HepG2 (cell line): ENCODE measurements around the gene MYH3. TPM values are rescaled to one million over a fixed set of nuclear protein-coding genes. Genes with fewer than 3 reads are reported as not detected.

Source experiments
- ATAC-seq: fragments of 200-7000 bp; cut with Tn5 transposase; 3 replicates; pipeline ENCODE4 v1.9.1; 2020; ENCODE audit warnings: mild to moderate bottlenecking, moderate library complexity
- BruUV-seq: library from RNA; stranded (reverse); fragments of 400-500 nt; replicated peaks from 2 replicates; lab custom pipeline; 2021; lab: Mats Ljungman, UMichigan
- CTCF ChIA-PET: fragments of 300-600 bp; formaldehyde crosslinking; extraction: SDS; loops from one replicate; lab custom pipeline; 2021; ENCODE audit warnings: low total read pairs, inconsistent platforms, low intra/inter-chr PET ratio; lab: Yijun Ruan, JAX
- POLR2A ChIA-PET: fragments of 350-600 bp; sonication (Branson Sonifier 250); formaldehyde crosslinking; loops from one replicate; lab custom pipeline; 2020; ENCODE audit warnings: antibody characterized with exemption, inconsistent platforms; lab: Yijun Ruan, JAX
- DNase-seq: peaks from one replicate; pipeline ENCODE4 v3.0.0-alpha.2; 2015; ENCODE audit warnings: low spot score
- FAIRE-seq: peaks from 3 replicates; lab custom pipeline; 2011; peaks lifted over from hg19 to GRCh38; lab: Jason Lieb, UNC
- H2AFZ ChIP-seq: one replicate; pipeline ENCODE4 v1.6.1; 2011; ENCODE audit warnings: low read length, inconsistent platforms
- H3K27ac ChIP-seq: fragments of 300-600 bp; 3 replicates; pipeline ENCODE4 v1.8.0; 2011; ENCODE audit warnings: mixed run types, mild to moderate bottlenecking, mixed read lengths, low read length, inconsistent platforms; ENCODE audit not compliant: insufficient read depth; ENCODE audit errors: extremely low read length
- H3K27me3 ChIP-seq, 2 experiments: fragments of 200-600 bp in 1 of 2; 2 replicates in 1 of 2; 3 replicates in 1 of 2; pipeline versions ENCODE4 v1.6.0 to v1.8.0; 2011; ENCODE audit warnings: low read length in 2 of 2, mild to moderate bottlenecking in 2 of 2, moderate library complexity in 2 of 2, inconsistent platforms in 1 of 2; ENCODE audit not compliant: insufficient read depth in 2 of 2, control insufficient read depth in 1 of 2
- H3K36me3 ChIP-seq, 2 experiments: fragments of 200-600 bp in 1 of 2; replicated peaks in 1 of 2; 2 replicates in 1 of 2; 3 replicates in 1 of 2; pipeline versions ENCODE4 v1.5.1 to v1.8.0; 2011; ENCODE audit warnings: low read length in 2 of 2, inconsistent platforms in 1 of 2; ENCODE audit not compliant: insufficient read depth in 2 of 2, control insufficient read depth in 1 of 2
- H3K4me1 ChIP-seq: 2 replicates; pipeline ENCODE4 v1.5.1; 2012; ENCODE audit warnings: low read length, inconsistent platforms; ENCODE audit not compliant: insufficient read depth
- H3K4me2 ChIP-seq: 2 replicates; pipeline ENCODE4 v1.6.0; 2011; ENCODE audit warnings: low read depth, low read length, inconsistent platforms
- H3K4me3 ChIP-seq, 3 experiments: fragments of 200-600 bp in 1 of 3; sonication (generic), shearing (Covaris generic) in 1 of 3; replicated peaks in 1 of 3; 2 replicates each; pipeline ENCODE4 v1.5.1; 2011 to 2016; ENCODE audit warnings: low read length in 3 of 3, inconsistent platforms in 2 of 3, low read depth in 2 of 3, mild to moderate bottlenecking in 2 of 3, control low read depth in 1 of 3, mixed read lengths in 1 of 3; ENCODE audit not compliant: insufficient read depth in 1 of 3
- H3K79me2 ChIP-seq: one replicate; pipeline ENCODE4 v1.6.1; 2011; ENCODE audit warnings: low read length, inconsistent platforms; ENCODE audit not compliant: insufficient read depth
- H3K9ac ChIP-seq: 2 replicates; pipeline ENCODE4 v1.6.0; 2011; ENCODE audit warnings: mild to moderate bottlenecking, low read depth, low read length, inconsistent platforms; ENCODE audit not compliant: insufficient read depth
- H3K9me3 ChIP-seq: 2 replicates; pipeline ENCODE4 v1.5.1; 2012; ENCODE audit warnings: mild to moderate bottlenecking, low read length
- H4K20me1 ChIP-seq: 2 replicates; pipeline ENCODE4 v1.6.0; 2011; ENCODE audit warnings: inconsistent platforms, mild to moderate bottlenecking, low read length, moderate library complexity; ENCODE audit not compliant: insufficient read depth
- ATF7-NPFF ChIP-seq: sonication (generic); formaldehyde crosslinking; IDR thresholded peaks from 2 replicates; pipeline ENCODE4 v1.8.1; 2023; ENCODE audit warnings: mild to moderate bottlenecking, low read depth, missing genetic modification reagents, moderate library complexity
- DPF2 ChIP-seq: sonication (generic); formaldehyde crosslinking; IDR thresholded peaks from 2 replicates; pipeline ENCODE4 v1.4.0; 2020; ENCODE audit warnings: mild to moderate bottlenecking, low read depth, missing genetic modification reagents, borderline replicate concordance
- EZH2 ChIP-seq: conservative IDR thresholded peaks from 2 replicates; pipeline ENCODE4 v1.6.1; 2012; ENCODE audit warnings: mild to moderate bottlenecking, low read depth, low read length, moderate library complexity
- HDAC2 ChIP-seq: sonication (generic); formaldehyde crosslinking; IDR thresholded peaks from 2 replicates; pipeline ENCODE4 v1.4.0; 2020; ENCODE audit warnings: missing genetic modification reagents
- HMGXB3 ChIP-seq: sonication (generic); formaldehyde crosslinking; IDR thresholded peaks from 2 replicates; pipeline ENCODE4 v1.4.0; 2020; ENCODE audit warnings: missing genetic modification reagents, borderline replicate concordance
- HNRNPK ChIP-seq: fragments of 200-400 bp; formaldehyde crosslinking; IDR thresholded peaks from 2 replicates; pipeline ENCODE4 v1.6.1; 2018; ENCODE audit warnings: low read length, low read depth, moderate library complexity, mild to moderate bottlenecking; ENCODE audit not compliant: poor library complexity, severe bottlenecking
- MAF1 ChIP-seq: sonication (generic); formaldehyde crosslinking; IDR thresholded peaks from 2 replicates; pipeline ENCODE4 v1.5.0; 2020; ENCODE audit warnings: missing genetic modification reagents, borderline replicate concordance
- MED1 ChIP-seq: sonication (generic); formaldehyde crosslinking; IDR thresholded peaks from 2 replicates; pipeline ENCODE4 v1.4.0; 2020; ENCODE audit warnings: missing genetic modification reagents
- MEIS1 ChIP-seq: sonication (generic); formaldehyde crosslinking; IDR thresholded peaks from 2 replicates; pipeline ENCODE4 v1.9.0; 2021; ENCODE audit warnings: mild to moderate bottlenecking, missing genetic modification reagents, moderate library complexity, borderline replicate concordance
- POLR2AphosphoS5 ChIP-seq: IDR thresholded peaks from 2 replicates; pipeline ENCODE4 v1.6.1; 2012; ENCODE audit warnings: low read depth, low read length
- RBM22 ChIP-seq: fragments of 200-400 bp; formaldehyde crosslinking; optimal IDR thresholded peaks from 2 replicates; pipeline ENCODE3; 2017; ENCODE audit warnings: mild to moderate bottlenecking, low read length, moderate library complexity
- SRF ChIP-seq: IDR thresholded peaks from 2 replicates; pipeline ENCODE4 v1.6.1; 2011; ENCODE audit warnings: mild to moderate bottlenecking, low read depth, low read length, moderate library complexity
- STAT5B ChIP-seq: sonication (generic); formaldehyde crosslinking; IDR thresholded peaks from 2 replicates; pipeline ENCODE4 v1.4.0; 2020; ENCODE audit warnings: missing genetic modification reagents
- U2AF1 ChIP-seq: fragments of 200-400 bp; formaldehyde crosslinking; optimal IDR thresholded peaks from 2 replicates; pipeline ENCODE3; 2017; ENCODE audit warnings: mild to moderate bottlenecking, low read depth, low read length
- ZKSCAN5 ChIP-seq: sonication (generic); formaldehyde crosslinking; IDR thresholded peaks from 2 replicates; pipeline ENCODE4 v1.5.1; 2020; ENCODE audit warnings: mild to moderate bottlenecking, missing genetic modification reagents
- ZNF292 ChIP-seq: sonication (generic); formaldehyde crosslinking; IDR thresholded peaks from 2 replicates; pipeline ENCODE4 v1.8.1; 2022; ENCODE audit warnings: mild to moderate bottlenecking, low read depth, missing genetic modification reagents, borderline replicate concordance
- ZNF460 ChIP-seq: sonication (generic); formaldehyde crosslinking; IDR thresholded peaks from 2 replicates; pipeline ENCODE4 v1.5.1; 2020; ENCODE audit warnings: missing genetic modification reagents, mild to moderate bottlenecking, borderline replicate concordance
- ZNF580 ChIP-seq: IDR thresholded peaks from 2 replicates; pipeline ENCODE4 v1.6.1; 2016; ENCODE audit warnings: low read depth, borderline replicate concordance
- ZNF768 ChIP-seq: sonication (generic); formaldehyde crosslinking; IDR thresholded peaks from 2 replicates; pipeline ENCODE4 v1.4.0; 2020; ENCODE audit warnings: missing genetic modification reagents
- WGBS: methylation state at CpG from one replicate; pipeline ENCODE4 v1.1.6; 2017; ENCODE audit warnings: low lambda C conversion rate; 5-methylcytosine and 5-hydroxymethylcytosine counted together
- in situ Hi-C: cut with HindIII; loops from 2 replicates; pipeline ENCODE4 v1.10.0; 2017; ENCODE audit warnings: low pct_unique_long_range_greater_than_20kb; ENCODE audit not compliant: extremely low pct_ligation_motif_present
- intact Hi-C: fragments of 100-400 bp; cut with micrococcal nuclease; formaldehyde crosslinking; loops from one replicate; pipeline ENCODE4 v1.10.0; 2022; ENCODE audit not compliant: unreplicated experiment
- polyA plus RNA-seq, 8 experiments: library from polyadenylated mRNA; depleted of rRNA in 3 of 8; stranded (reverse) in 7 of 8; unstranded in 1 of 8; fragments of >200 nt; fragmentation: Illumina TruSeq in 4 of 8; extraction: Trizol in 4 of 8; gene quantifications; 2 replicates each; pipeline versions ENCODE4 v1.2.1 to v1.2.3, GENCODE V29; 2011 to 2016; ENCODE audit warnings: low read depth in 4 of 8, missing spikeins in 1 of 8, mixed read lengths in 1 of 8; ENCODE audit not compliant: insufficient read depth in 1 of 8
- total RNA-seq, 5 experiments: library from RNA; depleted of rRNA; stranded (reverse); fragments of >200 nt; fragmentation: Illumina TruSeq; extraction: Trizol; gene quantifications; 2 replicates each; pipeline ENCODE4 v1.2.3, GENCODE V29; 2016; ENCODE audit warnings: low read depth in 1 of 5

MYH3 gene
- total and polyA plus RNA-seq, 2 of the 13 experiments (the other 11 are each of a cell fraction or from before 2014, with no cell fraction given): 2.5 to 4.5 TPM

- peaks cover 29% of the 10 kb centered on the region for H3K4me1 ChIP-seq
- H4K20me1 ChIP-seq: no peaks in the 10 kb centered on the region
- ChIA-PET CTCF (no interaction called here), POLR2A (interaction anchor here (1.0 kb wide), 1 partner anchor 33 kb away, joined by 3 read pairs; no protein-coding TSS in a partner anchor)
- DNase-seq (peak; percentile 92), FAIRE-seq (peak; percentile 68), ATAC-seq (peak; percentile 99)
- peak within 1 kb of the TSS; percentile 43 for H2AFZ ChIP-seq
- in situ Hi-C loops: no loop called here
- intact Hi-C loops: loop anchor here (5.0 kb wide), 1 partner anchor 35 kb away; the partner anchor contains the start of gene TMEM220
- 2% methylated on average over 20 of the region's 84 CpGs for WGBS
- H3K9ac ChIP-seq: peak within 1 kb of the TSS; percentile 92
- no peaks in the 10 kb centered on the region for H3K9me3 ChIP-seq
- H3K4me2 ChIP-seq: peak within 1 kb of the TSS; percentile 98
- H3K36me3 ChIP-seq: peaks cover 7 to 20% of the 10 kb centered on the region in 2 experiments
- H3K4me3 ChIP-seq: peak within 1 kb of the TSS; percentile 89 to 98 (median 96)
- peak within 1 kb of the TSS; percentile 84 for H3K27ac ChIP-seq
- no peaks in the 10 kb centered on the region; a peak in 1 of 5 replicates for H3K27me3 ChIP-seq
- H3K79me2 ChIP-seq: peaks cover 35% of the 10 kb centered on the region
- BruUV-seq: no TSS peak
- TF ChIP-seq ZNF460 (CRISPR knock-in tag): no peak
- peak; percentile 78 for TF ChIP-seq POLR2AphosphoS5
- no peak for TF ChIP-seq STAT5B
- no peak for TF ChIP-seq ZNF580 (CRISPR knock-in tag)
- no peak for TF ChIP-seq DPF2 (CRISPR knock-in tag)
- TF ChIP-seq ZNF768: peak; percentile 67; the same call in 1 of the 2 replicates
- TF ChIP-seq HNRNPK: peak; percentile 17
- TF ChIP-seq ZNF292 (CRISPR knock-in tag): no peak
- no peak for TF ChIP-seq RBM22
- peak; percentile 54; the same call in 1 of the 2 replicates for TF ChIP-seq HDAC2 (CRISPR knock-in tag)
- no peak for TF ChIP-seq U2AF1
- TF ChIP-seq ZKSCAN5 (CRISPR knock-in tag): no peak
- 0 out of 2 replicates have a peak, but pooled peaks have one; percentile 31 for TF ChIP-seq MEIS1 (CRISPR knock-in tag)
- TF ChIP-seq MED1 (CRISPR knock-in tag): peak; percentile 74
- no peak; the same call in 1 of the 2 replicates for TF ChIP-seq ATF7-NPFF (CRISPR knock-in tag)
- peak; percentile 46; the same call in 1 of the 2 replicates for TF ChIP-seq HMGXB3 (CRISPR knock-in tag)
- no peak for TF ChIP-seq EZH2
- TF ChIP-seq SRF: no peak
- peak; percentile 93 for TF ChIP-seq MAF1 (CRISPR knock-in tag)
Observed at GRCh38 chr17:10697092-10698081, 40.3 kb upstream of the MYH3 start, which contains the start of the genes ADPRM and SCO1. Gene ADPRM (plus strand): TSS chr17:10697594. CDS start chr17:10704927, 7,333 bp downstream. Gene SCO1 (minus strand): TSS chr17:10697533. CDS start chr17:10697507, 26 bp downstream.
